ENCODE data around the gene DNAJC5.
A peak's percentile ranks its signal among the peaks of the same experiment; 100 is the strongest.

DNAJC5 gene

DNA sequence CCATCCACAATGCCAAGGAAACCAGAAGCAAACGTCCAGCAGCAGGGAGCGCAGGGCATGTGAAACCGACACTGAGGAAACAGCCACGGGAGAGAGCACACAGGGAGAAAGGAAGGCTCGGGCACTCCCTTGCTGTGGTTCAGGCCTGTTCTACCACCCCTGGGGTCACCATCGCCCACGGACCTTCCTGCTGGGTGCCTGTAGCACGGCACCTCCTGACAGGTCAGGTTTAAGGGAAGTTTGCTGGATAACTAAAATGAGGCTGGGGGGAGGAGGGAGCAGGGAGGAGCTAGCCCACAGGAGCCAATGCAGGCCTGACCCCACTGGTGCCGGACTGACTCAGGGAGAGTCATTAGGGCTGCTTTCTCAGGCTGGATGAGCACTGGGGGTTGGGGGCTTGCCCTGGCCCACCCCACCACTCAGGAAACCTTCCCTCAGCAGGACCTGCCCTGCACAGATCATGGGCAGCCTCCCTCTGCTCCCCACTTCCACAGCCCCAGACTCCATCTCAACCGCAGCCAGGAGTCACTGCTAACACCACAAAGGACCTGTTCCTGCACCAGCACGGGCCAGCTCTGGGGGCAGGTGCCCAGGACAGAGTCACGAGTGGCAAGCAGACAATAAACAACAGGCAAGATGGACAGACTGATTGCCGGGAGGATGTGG, 59.0 kb downstream of the DNAJC5 start:
- no peak overlapping the region for H3K4me3 ChIP-seq (ENCODE audit: low read depth, low read length)
- no peaks in the 10 kb centered on the region for H3K9me3 ChIP-seq (ENCODE audit: insufficient read depth, low read depth, low read length)
- H2BK5ac ChIP-seq (ENCODE audit: low read depth, low read length, poor library complexity): no peak overlapping the region
- no peak overlapping the region for H2AFZ ChIP-seq (ENCODE audit: insufficient read depth, low read length, poor library complexity)
- no peak overlapping the region for H3K4me2 ChIP-seq (ENCODE audit: low read length)
- no peak overlapping the region for H4K12ac ChIP-seq (ENCODE audit: low read depth, low read length)
- no peaks in the 10 kb centered on the region for H3K27me3 ChIP-seq (ENCODE audit: insufficient read depth, low read length)
- no peak overlapping the region for H3K27ac ChIP-seq (ENCODE audit: low read depth, low read length)
- peaks cover 15 to 17% of the 10 kb centered on the region in 2 experiments for H3K36me3 ChIP-seq (ENCODE audit: control insufficient read depth in 1 of 2, insufficient read depth in 2 of 2, low read length in 2 of 2)
- WGBS (ENCODE audit: extremely low coverage, insufficient coverage, insufficient read length): no CpG with 5 or more reads among the region's 13 CpGs
- no peak overlapping the region for H2BK120ac ChIP-seq (ENCODE audit: insufficient read depth, low read length, poor library complexity)
- no peak for DNase-seq
- peaks cover 26 to 32% of the 10 kb centered on the region in 2 experiments for H3K4me1 ChIP-seq (ENCODE audit: control insufficient read depth in 1 of 2, insufficient read depth in 2 of 2, low read length in 2 of 2)
- H3K9ac ChIP-seq (ENCODE audit: low read length): no peak overlapping the region
- H3K4ac ChIP-seq (ENCODE audit: low read depth, low read length): peak overlapping the region; percentile 66
- peak overlapping the region; percentile 25 for H3K18ac ChIP-seq (ENCODE audit: low read length)
- H3K14ac ChIP-seq (ENCODE audit: low read length): no peak overlapping the region
- no peak overlapping the region for H2AK5ac ChIP-seq (ENCODE audit: low read length)
- H3K79me1 ChIP-seq (ENCODE audit: low read length): peaks cover 10% of the 10 kb centered on the region
- no peak overlapping the region for H4K8ac ChIP-seq (ENCODE audit: low read depth, low read length)
- no peak overlapping the region for H2BK12ac ChIP-seq (ENCODE audit: low read length)
- peaks cover 22% of the 10 kb centered on the region for H3K79me2 ChIP-seq (ENCODE audit: control insufficient read depth, insufficient read depth, low read length, poor library complexity)
- H3K23ac ChIP-seq (ENCODE audit: low read length): no peak overlapping the region
- H4K91ac ChIP-seq (ENCODE audit: low read depth, low read length): no peak overlapping the region

DNA sequence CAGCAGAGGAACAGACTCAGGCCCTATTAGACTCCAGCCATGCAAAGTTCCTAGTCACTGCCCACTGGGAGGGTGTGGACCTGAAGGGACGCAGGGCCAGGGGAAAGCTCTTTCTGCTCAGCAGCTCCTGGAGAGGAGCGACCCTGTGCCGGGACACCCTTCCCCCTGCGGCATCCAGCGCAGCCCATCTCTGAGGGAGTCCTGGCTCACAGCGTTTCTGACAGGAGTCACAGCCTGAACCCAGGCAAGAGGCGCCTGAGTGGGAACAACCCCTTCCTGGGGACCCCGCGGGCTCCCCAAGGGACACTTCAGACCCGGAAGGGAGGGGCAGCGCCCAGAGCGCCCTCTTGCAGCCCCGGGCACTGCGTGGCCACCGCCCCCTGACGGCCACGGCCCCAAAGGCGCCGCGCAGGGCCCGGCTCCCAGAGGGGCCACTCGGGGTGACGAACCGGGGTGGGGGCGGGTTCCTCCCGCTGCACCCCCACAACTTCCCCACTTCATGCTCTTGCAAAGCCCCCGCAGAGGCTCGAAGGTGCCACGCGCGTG, 60.4 kb downstream of the DNAJC5 start:
- WGBS (ENCODE audit: extremely low coverage, insufficient coverage, insufficient read length): no CpG with 5 or more reads among the region's 31 CpGs

DNA sequence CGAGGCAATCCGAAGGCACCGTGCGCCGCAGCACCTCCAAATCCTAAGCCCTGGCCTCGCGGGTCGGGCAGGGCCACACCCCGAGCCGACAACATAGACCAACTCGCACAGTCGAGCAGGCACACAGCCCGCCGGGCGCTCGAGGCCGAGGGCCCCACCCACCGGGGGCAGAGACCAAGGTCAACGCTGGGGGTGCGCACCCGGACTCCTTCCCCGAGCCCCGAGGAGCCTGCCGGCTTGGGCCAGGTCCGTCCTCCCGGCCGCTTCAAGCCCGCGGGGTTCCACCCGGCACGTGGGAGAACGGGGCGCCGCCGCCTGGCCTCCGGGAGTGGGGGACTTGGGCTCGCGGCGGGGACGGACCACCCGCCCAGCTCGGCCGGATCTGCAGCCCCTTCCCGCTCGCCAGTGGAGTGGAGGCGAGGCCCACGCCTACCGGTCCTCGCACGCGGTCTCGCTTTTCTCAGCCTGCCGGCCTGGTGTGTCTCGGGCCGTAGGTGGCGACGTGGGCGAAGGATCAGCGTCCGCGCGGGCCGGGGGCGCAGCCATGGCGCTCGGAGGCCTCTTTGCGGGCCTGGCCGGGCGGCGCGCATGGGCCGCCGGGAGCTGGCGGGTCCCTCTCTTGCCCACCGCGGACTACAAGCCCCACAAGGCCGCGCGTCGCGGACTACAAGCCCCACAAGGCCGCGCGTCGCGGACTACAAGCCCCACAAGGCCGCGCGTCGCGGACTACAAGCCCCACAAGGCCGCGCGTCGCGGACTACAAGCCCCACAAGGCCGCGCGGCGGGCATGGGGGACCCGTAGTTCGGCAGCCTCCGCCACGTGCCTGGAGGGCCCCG, 61.1 kb downstream of the DNAJC5 start, which contains the start of gene UCKL1:
UCKL1 (minus strand) TSS at position 590 of the 837 bp plus-strand sequence; CDS start at position 546, 44 bp downstream.
- H3K27ac ChIP-seq (ENCODE audit: low read depth, low read length): peak within 1 kb of the TSS; percentile 14
- peak within 1 kb of the TSS; percentile 85 for H2AK5ac ChIP-seq (ENCODE audit: low read length)
- peak within 1 kb of the TSS; percentile 77 for H2BK5ac ChIP-seq (ENCODE audit: low read depth, low read length, poor library complexity)
- no peaks in the 10 kb centered on the region for H3K27me3 ChIP-seq (ENCODE audit: insufficient read depth, low read length)
- H2AFZ ChIP-seq (ENCODE audit: insufficient read depth, low read length, poor library complexity): peak within 1 kb of the TSS; percentile 82
- H3K9me3 ChIP-seq (ENCODE audit: insufficient read depth, low read depth, low read length): no peaks in the 10 kb centered on the region
- no peak within 1 kb of the TSS for H3K23ac ChIP-seq (ENCODE audit: low read length)
- H2BK120ac ChIP-seq (ENCODE audit: insufficient read depth, low read length, poor library complexity): peak within 1 kb of the TSS; percentile 85
- peak within 1 kb of the TSS; percentile 93 for H3K4me3 ChIP-seq (ENCODE audit: low read depth, low read length)
- peaks cover 20% of the 10 kb centered on the region for H3K79me2 ChIP-seq (ENCODE audit: control insufficient read depth, insufficient read depth, low read length, poor library complexity)
- DNase-seq: peak; percentile 83 to 84
- peaks cover 17 to 21% of the 10 kb centered on the region in 2 experiments for H3K36me3 ChIP-seq (ENCODE audit: control insufficient read depth in 1 of 2, insufficient read depth in 2 of 2, low read length in 2 of 2)
- H4K8ac ChIP-seq (ENCODE audit: low read depth, low read length): peak within 1 kb of the TSS; percentile 84
- H3K4me2 ChIP-seq (ENCODE audit: low read length): peak within 1 kb of the TSS; percentile 92
- WGBS (ENCODE audit: extremely low coverage, insufficient coverage, insufficient read length): no CpG with 5 or more reads among the region's 105 CpGs
- H2BK12ac ChIP-seq (ENCODE audit: low read length): no peak within 1 kb of the TSS
- peaks cover 18 to 23% of the 10 kb centered on the region in 2 experiments for H3K4me1 ChIP-seq (ENCODE audit: control insufficient read depth in 1 of 2, insufficient read depth in 2 of 2, low read length in 2 of 2)
- peaks cover 10% of the 10 kb centered on the region for H3K79me1 ChIP-seq (ENCODE audit: low read length)
- H3K9ac ChIP-seq (ENCODE audit: low read length): peak within 1 kb of the TSS; percentile 96
- H4K12ac ChIP-seq (ENCODE audit: low read depth, low read length): peak within 1 kb of the TSS; percentile 89
- H3K18ac ChIP-seq (ENCODE audit: low read length): peak within 1 kb of the TSS; percentile 96
- peak within 1 kb of the TSS; percentile 98 for H4K91ac ChIP-seq (ENCODE audit: low read depth, low read length)
- H3K14ac ChIP-seq (ENCODE audit: low read length): peak within 1 kb of the TSS; percentile 64
- peak within 1 kb of the TSS; percentile 66 for H3K4ac ChIP-seq (ENCODE audit: low read depth, low read length)

More for the DNA sequence above, 60.4 kb downstream of the DNAJC5 start:
- DNase-seq: peak in 1 of 2 donors; percentile 41
- peak overlapping the region; percentile 85 for H2BK120ac ChIP-seq (ENCODE audit: insufficient read depth, low read length, poor library complexity)
- peak overlapping the region; percentile 89 for H4K12ac ChIP-seq (ENCODE audit: low read depth, low read length)
- no peaks in the 10 kb centered on the region for H3K27me3 ChIP-seq (ENCODE audit: insufficient read depth, low read length)
- peak overlapping the region; percentile 84 for H4K8ac ChIP-seq (ENCODE audit: low read depth, low read length)
- peak overlapping the region; percentile 64 for H3K14ac ChIP-seq (ENCODE audit: low read length)
- no peak overlapping the region for H3K23ac ChIP-seq (ENCODE audit: low read length)
- peak overlapping the region; percentile 98 for H4K91ac ChIP-seq (ENCODE audit: low read depth, low read length)
- H2BK5ac ChIP-seq (ENCODE audit: low read depth, low read length, poor library complexity): peak overlapping the region; percentile 77
- H3K4me2 ChIP-seq (ENCODE audit: low read length): peak overlapping the region; percentile 92
- peak overlapping the region; percentile 66 for H3K4ac ChIP-seq (ENCODE audit: low read depth, low read length)
- peak overlapping the region; percentile 82 for H2AFZ ChIP-seq (ENCODE audit: insufficient read depth, low read length, poor library complexity)
- no peak overlapping the region for H3K27ac ChIP-seq (ENCODE audit: low read depth, low read length)
- peak overlapping the region; percentile 96 for H3K9ac ChIP-seq (ENCODE audit: low read length)
- no peak overlapping the region for H2BK12ac ChIP-seq (ENCODE audit: low read length)
- H3K79me2 ChIP-seq (ENCODE audit: control insufficient read depth, insufficient read depth, low read length, poor library complexity): peaks cover 22% of the 10 kb centered on the region
- H3K9me3 ChIP-seq (ENCODE audit: insufficient read depth, low read depth, low read length): no peaks in the 10 kb centered on the region
- H3K36me3 ChIP-seq (ENCODE audit: control insufficient read depth in 1 of 2, insufficient read depth in 2 of 2, low read length in 2 of 2): peaks cover 22 to 23% of the 10 kb centered on the region in 2 experiments
- H3K18ac ChIP-seq (ENCODE audit: low read length): peak overlapping the region; percentile 96
- H3K79me1 ChIP-seq (ENCODE audit: low read length): peaks cover 10% of the 10 kb centered on the region
- peak overlapping the region; percentile 93 for H3K4me3 ChIP-seq (ENCODE audit: low read depth, low read length)
- peaks cover 18 to 23% of the 10 kb centered on the region in 2 experiments for H3K4me1 ChIP-seq (ENCODE audit: control insufficient read depth in 1 of 2, insufficient read depth in 2 of 2, low read length in 2 of 2)
- H2AK5ac ChIP-seq (ENCODE audit: low read length): peak overlapping the region; percentile 85

DNA sequence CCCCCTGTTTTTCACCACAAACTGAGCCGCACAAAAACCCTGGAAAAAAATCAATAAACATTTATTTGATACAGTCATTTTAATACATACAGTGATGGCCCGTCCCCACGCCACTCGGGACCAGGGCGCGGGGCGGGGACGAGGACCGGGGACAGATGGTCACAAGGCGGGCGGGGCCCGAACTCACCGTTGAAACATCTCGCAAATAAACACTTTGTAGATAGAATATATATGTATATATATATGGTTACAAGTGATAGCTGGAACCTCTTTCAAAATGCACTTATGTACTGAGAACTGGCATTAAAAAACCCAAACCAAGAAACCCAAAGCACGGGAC, 61.7 kb downstream of the DNAJC5 start:
- H2AK5ac ChIP-seq (ENCODE audit: low read length): no peak overlapping the region
- no peak overlapping the region for H3K23ac ChIP-seq (ENCODE audit: low read length)
- H3K18ac ChIP-seq (ENCODE audit: low read length): no peak overlapping the region
- H2BK120ac ChIP-seq (ENCODE audit: insufficient read depth, low read length, poor library complexity): no peak overlapping the region
- H3K9ac ChIP-seq (ENCODE audit: low read length): no peak overlapping the region
- H2BK12ac ChIP-seq (ENCODE audit: low read length): no peak overlapping the region
- peaks cover 23 to 27% of the 10 kb centered on the region in 2 experiments for H3K36me3 ChIP-seq (ENCODE audit: control insufficient read depth in 1 of 2, insufficient read depth in 2 of 2, low read length in 2 of 2)
- peaks cover 20% of the 10 kb centered on the region for H3K79me2 ChIP-seq (ENCODE audit: control insufficient read depth, insufficient read depth, low read length, poor library complexity)
- peaks cover 18 to 23% of the 10 kb centered on the region in 2 experiments for H3K4me1 ChIP-seq (ENCODE audit: control insufficient read depth in 1 of 2, insufficient read depth in 2 of 2, low read length in 2 of 2)
- peak overlapping the region; percentile 92 for H3K4me2 ChIP-seq (ENCODE audit: low read length)
- H3K14ac ChIP-seq (ENCODE audit: low read length): no peak overlapping the region
- no peak overlapping the region for H4K12ac ChIP-seq (ENCODE audit: low read depth, low read length)
- no peak overlapping the region for H3K4ac ChIP-seq (ENCODE audit: low read depth, low read length)
- peaks cover under 1% of the 10 kb centered on the region for H3K9me3 ChIP-seq (ENCODE audit: insufficient read depth, low read depth, low read length)
- H4K91ac ChIP-seq (ENCODE audit: low read depth, low read length): peak overlapping the region; percentile 48
- H2AFZ ChIP-seq (ENCODE audit: insufficient read depth, low read length, poor library complexity): peak overlapping the region; percentile 53
- DNase-seq: no peak
- no peak overlapping the region for H2BK5ac ChIP-seq (ENCODE audit: low read depth, low read length, poor library complexity)
- H4K8ac ChIP-seq (ENCODE audit: low read depth, low read length): no peak overlapping the region
- H3K27me3 ChIP-seq (ENCODE audit: insufficient read depth, low read length): no peaks in the 10 kb centered on the region
- no peak overlapping the region for H3K27ac ChIP-seq (ENCODE audit: low read depth, low read length)
- H3K79me1 ChIP-seq (ENCODE audit: low read length): peaks cover 10% of the 10 kb centered on the region
- peak overlapping the region; percentile 63 for H3K4me3 ChIP-seq (ENCODE audit: low read depth, low read length)
- WGBS (ENCODE audit: extremely low coverage, insufficient coverage, insufficient read length): no CpG with 5 or more reads among the region's 15 CpGs
